OCI-LY7 (cell line): ENCODE results near the gene CPHXL2. TPM values are rescaled to one million over a fixed set of nuclear protein-coding genes. Genes with fewer than 3 reads are reported as not detected.

ENCODE experiments used
- BruUV-seq: library from RNA; stranded (reverse); fragments of 400-500 nt; replicated peaks from 2 replicates; lab custom pipeline; 2021; lab: Mats Ljungman, UMichigan
- CTCF ChIA-PET: fragments of 300-600 bp; sonication (Branson Sonifier 250); formaldehyde crosslinking; loops from one replicate; lab custom pipeline; 2022; ENCODE audit warnings: antibody characterized with exemption; ENCODE audit not compliant: unreplicated experiment; lab: Charles Lee
- POLR2A ChIA-PET: fragments of 300-600 bp; sonication (Branson Sonifier 250); formaldehyde crosslinking; loops from one replicate; lab custom pipeline; 2022; ENCODE audit warnings: antibody characterized with exemption; lab: Charles Lee
- DNase-seq: peaks from one replicate; pipeline ENCODE4 v3.0.0-alpha.2; 2015; ENCODE audit warnings: low spot score
- H2AFZ ChIP-seq: fragments of 200-600 bp; sonication (generic), shearing (Covaris generic); 2 replicates; pipeline ENCODE4 v1.6.1; 2014; ENCODE audit warnings: mild to moderate bottlenecking, antibody characterized with exemption, low read length, moderate library complexity
- H3K27ac ChIP-seq: fragments of 200-600 bp; sonication (generic); 2 replicates; pipeline ENCODE4 v1.5.1; 2014; ENCODE audit warnings: mixed run types, low read depth, mild to moderate bottlenecking, moderate library complexity, low read length, inconsistent platforms; ENCODE audit not compliant: poor library complexity, severe bottlenecking
- H3K36me3 ChIP-seq: fragments of 200-600 bp; sonication (generic); 2 replicates; pipeline ENCODE4 v1.6.1; 2014; ENCODE audit warnings: mild to moderate bottlenecking, antibody characterized with exemption, low read length, moderate library complexity, mixed read lengths; ENCODE audit not compliant: insufficient read depth
- H3K4me1 ChIP-seq: fragments of 200-600 bp; sonication (generic); 2 replicates; pipeline ENCODE4 v1.5.1; 2014; ENCODE audit warnings: mild to moderate bottlenecking, low read length; ENCODE audit not compliant: insufficient read depth, poor library complexity, severe bottlenecking
- H3K4me2 ChIP-seq: fragments of 200-600 bp; sonication (generic); 2 replicates; pipeline ENCODE4 v1.6.1; 2014; ENCODE audit warnings: mild to moderate bottlenecking, low read length
- H3K4me3 ChIP-seq: fragments of 200-600 bp; sonication (generic); 2 replicates; pipeline ENCODE4 v1.5.1; 2014; ENCODE audit warnings: mild to moderate bottlenecking, low read depth, low read length; ENCODE audit not compliant: poor library complexity, severe bottlenecking
- H3K79me2 ChIP-seq: fragments of 200-600 bp; sonication (generic); 2 replicates; pipeline ENCODE4 v1.6.1; 2016; ENCODE audit warnings: low read depth, mild to moderate bottlenecking, low read length, moderate library complexity, mixed read lengths; ENCODE audit not compliant: insufficient read depth
- H3K9me2 ChIP-seq: fragments of 200-600 bp; sonication (generic); 2 replicates; pipeline ENCODE4 v1.6.1; 2016; ENCODE audit warnings: mild to moderate bottlenecking, low read length, mixed read lengths; ENCODE audit not compliant: insufficient read depth
- H3K9me3 ChIP-seq: fragments of 200-600 bp; sonication (generic); 2 replicates; pipeline ENCODE4 v1.6.1; 2014; ENCODE audit warnings: mild to moderate bottlenecking, mixed run types, low read length, mixed read lengths
- H4K20me1 ChIP-seq: fragments of 200-600 bp; sonication (generic); 2 replicates; pipeline ENCODE4 v1.6.1; 2014; ENCODE audit warnings: mild to moderate bottlenecking, antibody characterized with exemption, low read length, moderate library complexity, mixed read lengths; ENCODE audit not compliant: insufficient read depth
- CTCF ChIP-seq: fragments of 200-600 bp; sonication (generic); conservative IDR thresholded peaks from 2 replicates; pipeline ENCODE4 v1.5.1; 2014; ENCODE audit warnings: mild to moderate bottlenecking, antibody characterized with exemption, low read length, moderate library complexity, mixed read lengths
- EZH2phosphoT487 ChIP-seq: fragments of 200-600 bp; sonication (generic); IDR thresholded peaks from 2 replicates; pipeline ENCODE4 v1.6.1; 2018; ENCODE audit warnings: low read depth, borderline replicate concordance, mild to moderate bottlenecking, mixed run types, antibody characterized with exemption, low read length, moderate library complexity, mixed read lengths
- intact Hi-C: fragments of 100-400 bp; cut with micrococcal nuclease; formaldehyde crosslinking; loops from one replicate; pipeline ENCODE4 v1.10.0; 2022; ENCODE audit not compliant: unreplicated experiment
- total RNA-seq, 2 experiments: library from RNA; depleted of rRNA in 1 of 2; stranded (reverse); fragments of >200 nt in 1 of 2; shearing (Covaris generic) in 1 of 2; gene quantifications; 2 replicates each; pipeline ENCODE4 v1.2.3, GENCODE V29; 2014 to 2022

Gene CPHXL2
- total RNA-seq, 2 experiments from 2014 or later: not detected

DNA sequence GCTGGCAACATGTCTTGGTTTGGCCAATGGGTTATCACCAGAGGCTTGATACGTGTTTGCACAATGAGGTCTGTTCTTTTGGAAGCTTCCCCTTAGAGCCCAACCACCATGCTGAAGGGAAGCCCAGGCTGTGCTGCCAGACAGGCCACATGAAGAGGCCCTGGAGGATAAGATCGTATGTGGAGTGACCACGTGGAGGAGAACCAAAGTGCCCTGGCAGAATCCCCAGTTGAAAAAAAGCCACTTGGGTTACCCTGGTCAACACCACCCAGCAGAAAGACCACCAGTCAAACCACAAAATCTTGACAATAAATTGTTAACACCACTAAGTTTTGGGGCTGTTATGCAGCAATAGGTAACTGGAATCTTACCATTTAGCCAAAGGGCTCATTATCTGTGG, 46.8 kb downstream of the CPHXL2 start:
- H3K4me3 ChIP-seq: no peak overlapping the region
- H3K4me1 ChIP-seq: no peaks in the 10 kb centered on the region
- H3K9me3 ChIP-seq: no peaks in the 10 kb centered on the region
- TF ChIP-seq EZH2phosphoT487 (no peak), CTCF (no peak)
- CTCF ChIA-PET: no interaction called here
- DNase-seq: no peak
- intact Hi-C loops: no loop called here
- no TSS peak for BruUV-seq
- H3K9me2 ChIP-seq: no peaks in the 10 kb centered on the region
- POLR2A ChIA-PET: interaction anchor here (1.5 to 1.7 kb wide), 2 partner anchors 17 to 19 kb away, joined by 5 to 8 read pairs; partner anchors contain the start of genes KARS1 and TERF2IP
- no peak overlapping the region for H3K4me2 ChIP-seq
- H3K27ac ChIP-seq: no peak overlapping the region
- no peak overlapping the region for H2AFZ ChIP-seq
- no peaks in the 10 kb centered on the region for H3K79me2 ChIP-seq
- peaks cover 98% of the 10 kb centered on the region for H3K36me3 ChIP-seq
- H4K20me1 ChIP-seq: no peaks in the 10 kb centered on the region

GRCh38 chr16:75629132-75629531, 47.7 kb downstream of the CPHXL2 start:
- Histone ChIP-seq H3K36me3 (peaks cover 97% of the 10 kb centered on the region), H2AFZ (no peak overlapping the region), H3K79me2 (no peaks in the 10 kb centered on the region), H3K4me2 (no peak overlapping the region), H3K4me3 (no peak overlapping the region), H3K4me1 (no peaks in the 10 kb centered on the region), H3K9me2 (no peaks in the 10 kb centered on the region), H3K27ac (no peak overlapping the region), H4K20me1 (no peaks in the 10 kb centered on the region), H3K9me3 (no peaks in the 10 kb centered on the region)
- no peak for TF ChIP-seq EZH2phosphoT487
- no peak for TF ChIP-seq CTCF
- no TSS peak for BruUV-seq
- DNase-seq: no peak
- intact Hi-C loops: no loop called here
- ChIA-PET CTCF (no interaction called here), POLR2A (no interaction called here)

DNA sequence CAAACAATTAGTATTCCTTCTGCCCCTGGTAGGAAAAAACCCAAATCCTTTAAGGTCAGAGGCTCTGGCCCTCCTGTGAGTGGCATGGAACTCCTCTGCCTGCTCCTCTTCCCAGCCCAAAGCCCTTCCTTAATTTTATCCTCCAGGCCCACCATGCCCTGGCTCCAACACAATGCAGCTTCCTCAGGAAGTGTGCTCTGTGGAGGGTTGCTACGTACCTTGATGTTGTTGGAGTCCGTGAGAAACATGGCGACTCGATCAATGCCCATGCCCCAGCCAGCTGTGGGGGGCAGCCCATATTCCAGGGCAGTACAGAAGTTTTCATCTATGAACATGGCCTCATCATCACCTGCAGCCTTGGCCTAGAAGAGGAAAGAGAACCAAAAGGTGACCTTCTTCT, 48.5 kb downstream of the CPHXL2 start:
- Histone ChIP-seq H3K9me3 (no peaks in the 10 kb centered on the region), H3K4me1 (peaks cover 5% of the 10 kb centered on the region), H3K36me3 (peaks cover 89% of the 10 kb centered on the region), H2AFZ (no peak overlapping the region), H4K20me1 (no peaks in the 10 kb centered on the region), H3K27ac (no peak overlapping the region), H3K4me3 (no peak overlapping the region), H3K4me2 (no peak overlapping the region), H3K79me2 (no peaks in the 10 kb centered on the region), H3K9me2 (no peaks in the 10 kb centered on the region)
- ChIA-PET CTCF (no interaction called here), POLR2A (no interaction called here)
- no peak for TF ChIP-seq EZH2phosphoT487
- no peak for TF ChIP-seq CTCF
- intact Hi-C loops: no loop called here
- BruUV-seq: no TSS peak
- no peak for DNase-seq
